HCEC 1CT (cell line): Measurements from ENCODE around the gene EPM2A.

Experiments used
- DNase-seq: peaks from one replicate; pipeline ENCODE4 v3.0.0-alpha.2; 2017

Gene EPM2A

GRCh38 chr6:145668844-145669243 is 66.5 kb downstream of the EPM2A start:
- peak; percentile 0 for DNase-seq

GRCh38 chr6:145660676-145661075 is 74.6 kb downstream of the EPM2A start:
- DNase-seq, result no peak

GRCh38 chr6:145656128-145656527 is 79.2 kb downstream of the EPM2A start:
- DNase-seq, result peak; percentile 36

- no peak for DNase-seq
These were observed 82.7 kb downstream of the EPM2A start for GRCh38 chr6:145652572-145652971.

- DNase-seq, result no peak
These were observed 83.3 kb downstream of the EPM2A start for GRCh38 chr6:145651988-145652387.

GRCh38 chr6:145648149-145648548 is 87.2 kb downstream of the EPM2A start:
- DNase-seq, result no peak

GRCh38 chr6:145647602-145648001 is 87.7 kb downstream of the EPM2A start:
- DNase-seq, result no peak

- peak; percentile 52 for DNase-seq
These were observed 91.6 kb downstream of the EPM2A start for GRCh38 chr6:145643760-145644159.

- peak; percentile 54 for DNase-seq
These were observed 101.2 kb downstream of the EPM2A start for GRCh38 chr6:145633981-145634627.

GRCh38 chr6:145632971-145633370 is 102.3 kb downstream of the EPM2A start:
- DNase-seq, result no peak

GRCh38 chr6:145631374-145631773 is 103.9 kb downstream of the EPM2A start:
- no peak for DNase-seq

GRCh38 chr6:145630598-145630997 is 104.7 kb downstream of the EPM2A start:
- no peak for DNase-seq

GRCh38 chr6:145629478-145629877 is 105.8 kb downstream of the EPM2A start:
- DNase-seq, result no peak

GRCh38 chr6:145627451-145627850 is 107.9 kb downstream of the EPM2A start:
- no peak for DNase-seq

- no peak for DNase-seq
These were observed 108.5 kb downstream of the EPM2A start for GRCh38 chr6:145626857-145627256.

- DNase-seq, result no peak
These were observed 112.1 kb downstream of the EPM2A start for GRCh38 chr6:145623231-145623630.

- DNase-seq, result no peak
These were observed 113.5 kb downstream of the EPM2A start for GRCh38 chr6:145621776-145622175.

GRCh38 chr6:145620088-145620487 is 115.2 kb downstream of the EPM2A start:
- no peak for DNase-seq

- DNase-seq, result no peak
These were observed 125.8 kb downstream of the EPM2A start for GRCh38 chr6:145609521-145609920.

- DNase-seq, result no peak
These were observed 126.5 kb downstream of the EPM2A start for GRCh38 chr6:145608850-145609249.

GRCh38 chr6:145603991-145604390 is 131.3 kb downstream of the EPM2A start:
- no peak for DNase-seq

GRCh38 chr6:145603424-145603833 is 131.9 kb downstream of the EPM2A start:
- no peak for DNase-seq

- no peak for DNase-seq
These were observed 132.5 kb downstream of the EPM2A start for GRCh38 chr6:145602726-145603326.

GRCh38 chr6:145601397-145601796 is 133.9 kb downstream of the EPM2A start:
- no peak for DNase-seq

GRCh38 chr6:145600299-145600698 is 135.0 kb downstream of the EPM2A start:
- DNase-seq, result no peak
